A549 treated with Hydrocortisone at 1 μM for 4 hours (cell line): Measurements from ENCODE around the gene KRTAP10-6. TPM values are rescaled to one million over a fixed set of nuclear protein-coding genes. Genes with fewer than 3 reads are reported as not detected.

Source experiments
- total RNA-seq: library from RNA; stranded (reverse); fragments of 200-300 nt; extraction: Qiagen RNA extraction; gene quantifications from 5 replicates; pipeline ENCODE4 v1.2.3, GENCODE V29; 2022

KRTAP10-6 gene, protein sequence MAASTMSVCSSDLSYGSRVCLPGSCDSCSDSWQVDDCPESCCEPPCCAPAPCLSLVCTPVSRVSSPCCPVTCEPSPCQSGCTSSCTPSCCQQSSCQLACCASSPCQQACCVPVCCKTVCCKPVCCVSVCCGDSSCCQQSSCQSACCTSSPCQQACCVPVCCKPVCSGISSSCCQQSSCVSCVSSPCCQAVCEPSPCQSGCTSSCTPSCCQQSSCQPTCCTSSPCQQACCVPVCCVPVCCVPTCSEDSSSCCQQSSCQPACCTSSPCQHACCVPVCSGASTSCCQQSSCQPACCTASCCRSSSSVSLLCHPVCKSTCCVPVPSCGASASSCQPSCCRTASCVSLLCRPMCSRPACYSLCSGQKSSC
- not detected in 5 replicates for total RNA-seq

DNA sequence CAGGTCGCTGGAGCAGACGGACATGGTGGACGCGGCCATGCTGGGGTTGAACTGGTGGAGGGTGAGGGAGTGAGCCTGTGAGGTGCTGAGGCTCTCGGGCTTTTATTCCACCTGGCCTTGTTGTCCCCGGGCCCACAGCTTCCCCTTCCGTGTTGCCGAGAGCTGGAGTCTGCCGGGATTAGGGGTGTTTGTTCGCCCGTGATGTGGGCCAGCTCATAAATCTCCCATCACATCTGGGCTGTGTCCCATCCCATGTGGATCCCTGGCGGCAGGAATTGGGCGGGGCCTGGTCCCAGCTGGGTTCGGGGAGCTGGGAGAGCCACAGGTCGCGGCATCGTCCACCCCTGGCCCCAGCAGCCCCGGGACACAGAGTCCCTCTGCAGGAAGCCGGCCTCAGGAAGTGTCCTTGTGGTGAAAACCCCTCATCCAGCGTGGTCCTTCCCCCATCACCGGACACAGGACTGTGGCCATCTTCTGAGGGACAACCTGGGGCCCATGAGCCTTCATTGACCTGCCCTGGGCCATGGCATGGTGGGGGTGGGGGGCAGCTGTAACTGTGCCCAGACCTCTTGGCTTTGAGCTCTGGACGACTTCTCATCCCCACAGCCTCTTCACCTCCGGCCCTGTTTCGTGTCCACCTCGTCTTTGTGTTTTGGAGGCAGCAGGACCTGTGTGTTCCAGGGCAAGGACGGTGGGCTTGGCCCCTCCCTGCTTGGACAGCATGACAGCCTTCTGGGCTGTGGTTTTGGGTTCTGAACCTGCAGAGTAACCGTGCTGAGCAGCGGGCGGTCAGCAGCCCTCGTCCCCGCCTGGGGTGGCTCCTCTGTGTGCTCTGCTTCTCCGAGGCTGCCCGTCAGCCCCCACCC lies at the start of gene KRTAP10-6:
Gene KRTAP10-6 (minus strand): TSS at position 60 of the 866 bp plus-strand sequence. CDS start 21 bp downstream, at position 39.

DNA sequence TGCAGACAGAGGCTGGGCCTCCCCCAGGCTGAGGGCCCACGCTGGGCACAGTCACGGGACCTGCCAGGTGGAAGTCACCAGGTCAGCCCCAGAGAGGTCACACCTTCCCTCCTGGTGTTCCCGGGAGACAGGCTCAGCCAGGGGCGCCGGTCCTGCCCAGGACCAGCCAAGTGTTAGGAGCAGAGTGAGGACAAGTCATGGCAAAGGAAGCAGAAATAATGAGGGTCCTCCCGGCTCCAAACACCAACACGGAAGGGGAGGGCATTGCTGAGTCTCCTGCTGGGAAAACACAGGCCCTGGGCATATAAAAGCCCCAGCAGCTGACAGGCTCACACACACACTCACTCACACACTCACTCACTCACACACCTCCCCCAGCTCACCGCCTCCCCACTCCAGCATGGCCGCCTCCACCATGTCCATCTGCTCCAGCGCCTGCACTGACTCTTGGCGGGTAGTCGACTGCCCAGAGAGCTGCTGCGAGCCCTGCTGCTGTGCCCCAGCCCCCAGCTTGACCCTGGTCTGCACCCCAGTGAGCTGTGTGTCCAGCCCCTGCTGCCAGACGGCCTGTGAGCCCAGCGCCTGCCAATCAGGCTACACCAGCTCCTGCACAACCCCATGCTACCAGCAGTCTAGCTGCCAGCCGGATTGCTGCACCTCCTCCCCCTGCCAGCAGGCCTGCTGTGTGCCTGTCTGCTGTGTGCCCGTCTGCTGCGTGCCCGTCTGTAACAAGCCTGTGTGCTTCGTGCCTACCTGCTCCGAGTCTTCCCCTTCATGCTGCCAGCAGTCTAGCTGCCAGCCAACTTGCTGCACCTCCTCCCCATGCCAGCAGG lies 44.9 kb upstream of the KRTAP10-6 start, which contains the start of gene KRTAP10-10:
Gene KRTAP10-10 (plus strand): TSS at position 339 of the 833 bp plus-strand sequence. CDS start 62 bp downstream, at position 401.

DNA sequence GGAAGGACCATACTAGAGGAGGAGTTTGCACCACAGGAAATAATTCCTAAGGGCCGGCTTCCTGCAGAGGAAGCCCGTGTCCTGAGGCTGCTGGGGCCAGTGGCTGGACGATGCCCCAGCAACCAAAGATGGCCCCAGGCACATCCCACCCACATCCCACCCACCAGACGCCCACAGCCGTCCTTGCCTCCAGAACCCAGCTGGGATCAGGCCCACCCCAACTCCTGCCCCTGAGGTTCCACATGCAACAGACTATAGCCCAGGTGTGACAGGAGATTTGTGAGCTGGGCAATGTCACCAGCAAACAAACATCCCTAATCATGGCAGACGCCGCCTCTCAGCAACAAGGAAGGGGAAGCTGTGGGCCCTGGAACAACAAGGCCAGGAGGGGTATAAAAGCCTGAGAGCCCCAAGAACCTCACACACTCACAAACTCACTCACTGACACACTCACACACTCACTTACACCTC lies 34.4 kb upstream of the KRTAP10-6 start, which contains the start of gene KRTAP10-9:
Gene KRTAP10-9 (plus strand): TSS at position 421 of the 471 bp plus-strand sequence. CDS start 79 bp downstream, outside the sequence.

DNA sequence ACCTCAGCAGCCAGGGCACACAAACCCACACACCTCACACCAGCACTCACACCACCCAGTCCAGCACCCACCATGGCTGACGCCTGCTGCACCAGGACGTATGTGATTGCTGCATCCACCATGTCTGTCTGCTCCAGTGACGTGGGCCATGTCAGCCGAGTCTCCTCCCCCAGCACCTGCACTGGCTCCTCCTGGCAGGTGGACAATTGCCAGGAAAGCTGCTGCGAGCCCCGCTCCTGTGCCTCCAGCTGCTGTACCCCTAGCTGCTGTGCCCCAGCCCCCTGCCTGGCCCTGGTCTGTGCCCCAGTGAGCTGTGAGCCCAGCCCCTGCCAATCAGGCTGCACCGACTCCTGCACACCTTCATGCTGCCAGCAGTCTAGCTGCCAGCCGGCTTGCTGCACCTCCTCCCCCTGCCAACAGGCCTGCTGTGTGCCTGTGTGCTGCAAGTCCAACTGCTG lies 19.8 kb upstream of the KRTAP10-6 start, which contains the start of gene KRTAP10-8:
Gene KRTAP10-8 (plus strand): TSS at position 51 of the 458 bp plus-strand sequence. CDS start 22 bp downstream, at position 73.

DNA sequence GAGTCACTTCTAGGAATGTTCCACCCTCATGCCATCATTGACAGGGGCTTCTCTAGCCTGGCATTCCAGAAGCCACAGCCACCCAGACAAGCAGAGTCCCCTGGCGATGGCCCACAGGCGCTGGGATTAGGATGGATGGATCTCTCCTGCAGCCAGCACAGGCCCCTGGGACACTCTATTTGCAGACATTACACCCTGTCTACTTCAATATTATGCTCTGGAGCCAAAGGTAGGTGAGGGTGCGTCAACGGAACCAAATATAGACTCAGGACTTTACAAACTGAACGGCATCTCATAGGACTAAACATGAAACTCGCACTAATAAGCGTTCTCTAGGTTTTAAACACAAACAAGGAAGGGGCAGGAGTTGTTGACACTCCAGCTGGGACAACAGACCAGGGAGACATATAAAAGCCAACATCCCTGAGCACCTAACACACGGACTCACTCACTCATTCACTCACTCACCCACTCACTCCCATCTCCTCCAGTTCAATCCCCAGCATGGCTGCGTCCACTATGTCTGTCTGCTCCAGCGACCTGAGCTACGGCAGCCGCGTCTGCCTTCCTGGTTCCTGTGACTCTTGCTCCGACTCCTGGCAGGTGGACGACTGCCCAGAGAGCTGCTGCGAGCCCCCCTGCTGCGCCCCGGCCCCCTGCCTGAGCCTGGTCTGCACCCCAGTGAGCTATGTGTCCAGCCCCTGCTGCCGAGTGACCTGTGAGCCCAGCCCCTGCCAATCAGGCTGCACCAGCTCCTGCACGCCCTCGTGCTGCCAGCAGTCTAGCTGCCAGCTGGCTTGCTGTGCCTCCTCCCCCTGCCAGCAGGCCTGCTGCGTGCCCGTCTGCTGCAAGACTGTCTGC lies 8.0 kb upstream of the KRTAP10-6 start, which contains the start of gene KRTAP10-7:
Gene KRTAP10-7 (plus strand): TSS at position 480 of the 861 bp plus-strand sequence. CDS start 25 bp downstream, at position 505.

DNA sequence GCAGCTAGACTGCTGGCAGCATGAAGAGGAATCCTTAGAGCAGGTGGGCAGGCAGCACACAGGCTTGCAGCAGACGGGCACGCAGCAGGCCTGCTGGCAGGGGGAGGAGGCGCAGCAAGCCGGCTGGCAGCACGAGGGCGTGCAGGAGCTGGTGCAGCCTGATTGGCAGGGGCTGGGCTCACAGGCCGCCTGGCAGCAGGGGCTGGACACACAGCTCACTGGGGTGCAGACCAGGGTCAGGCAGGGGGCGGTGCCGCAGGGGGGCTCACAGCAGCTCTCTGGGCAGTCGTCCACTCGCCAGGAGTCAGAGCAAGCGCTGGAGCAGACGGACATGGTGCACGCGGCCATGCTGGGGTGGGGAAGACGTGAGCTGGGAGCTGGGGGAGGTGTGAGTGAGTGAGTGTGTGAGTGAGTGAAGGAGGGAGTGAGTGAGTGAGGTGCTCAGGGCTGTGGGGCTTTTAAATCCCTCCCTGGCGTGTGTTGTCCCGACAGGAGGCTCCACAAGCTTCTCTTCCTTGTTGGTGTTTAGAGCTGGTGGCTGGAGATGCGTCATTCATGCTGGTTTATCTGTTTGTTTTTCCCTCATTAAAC lies 12.0 kb downstream of the KRTAP10-6 start, which contains the start of gene KRTAP10-5:
Gene KRTAP10-5 (minus strand): TSS at position 374 of the 591 bp plus-strand sequence. CDS start 26 bp downstream, at position 348.

DNA sequence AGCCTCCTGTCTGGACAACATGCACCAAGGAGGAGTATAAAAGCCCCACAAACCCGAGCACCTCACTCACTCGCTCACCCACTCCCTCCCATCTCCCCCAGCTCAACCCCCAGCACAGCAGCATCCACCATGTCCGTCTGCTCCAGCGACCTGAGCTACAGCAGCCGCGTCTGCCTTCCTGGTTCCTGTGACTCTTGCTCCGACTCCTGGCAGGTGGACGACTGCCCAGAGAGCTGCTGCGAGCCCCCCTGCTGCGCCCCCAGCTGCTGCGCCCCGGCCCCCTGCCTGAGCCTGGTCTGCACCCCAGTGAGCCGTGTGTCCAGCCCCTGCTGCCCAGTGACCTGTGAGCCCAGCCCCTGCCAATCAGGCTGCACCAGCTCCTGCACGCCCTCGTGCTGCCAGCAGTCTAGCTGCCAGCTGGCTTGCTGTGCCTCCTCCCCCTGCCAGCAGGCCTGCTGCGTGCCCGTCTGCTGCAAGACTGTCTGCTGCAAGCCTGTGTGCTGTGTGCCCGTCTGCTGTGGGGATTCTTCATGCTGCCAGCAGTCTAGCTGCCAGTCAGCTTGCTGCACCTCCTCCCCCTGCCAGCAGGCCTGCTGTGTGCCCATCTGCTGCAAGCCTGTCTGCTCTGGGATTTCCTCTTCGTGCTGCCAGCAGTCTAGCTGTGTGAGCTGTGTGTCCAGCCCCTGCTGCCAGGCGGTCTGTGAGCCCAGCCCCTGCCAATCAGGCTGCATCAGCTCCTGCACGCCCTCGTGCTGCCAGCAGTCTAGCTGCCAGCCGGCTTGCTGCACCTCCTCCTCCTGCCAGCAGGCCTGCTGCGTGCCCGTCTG lies 18.5 kb downstream of the KRTAP10-6 start, which contains the start of gene KRTAP10-4:
Gene KRTAP10-4 (plus strand): TSS at position 100 of the 827 bp plus-strand sequence. CDS start 30 bp downstream, at position 130.

DNA sequence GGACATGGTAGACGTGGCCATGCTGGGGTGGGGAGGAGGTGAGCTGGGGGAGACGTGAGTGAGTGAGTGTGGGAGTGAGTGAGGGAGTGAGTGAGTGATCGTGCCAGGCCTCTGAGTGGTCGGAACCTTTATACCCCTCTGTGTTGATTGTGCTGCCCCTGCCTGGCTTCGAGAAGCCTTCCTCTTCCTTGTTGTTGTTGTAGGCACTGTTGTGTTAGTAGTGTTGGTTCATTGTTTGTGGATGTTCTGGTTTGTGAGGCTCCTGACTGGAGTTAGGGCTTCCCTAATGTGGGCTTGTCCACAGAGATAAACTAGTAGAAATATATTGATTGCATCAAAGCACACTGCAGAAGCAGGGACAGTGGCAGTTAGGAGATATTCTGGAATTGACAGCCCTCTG lies 33.6 kb downstream of the KRTAP10-6 start, which contains the start of gene KRTAP10-3:
Gene KRTAP10-3 (minus strand): TSS at position 101 of the 400 bp plus-strand sequence. CDS start 80 bp downstream, at position 21.

DNA sequence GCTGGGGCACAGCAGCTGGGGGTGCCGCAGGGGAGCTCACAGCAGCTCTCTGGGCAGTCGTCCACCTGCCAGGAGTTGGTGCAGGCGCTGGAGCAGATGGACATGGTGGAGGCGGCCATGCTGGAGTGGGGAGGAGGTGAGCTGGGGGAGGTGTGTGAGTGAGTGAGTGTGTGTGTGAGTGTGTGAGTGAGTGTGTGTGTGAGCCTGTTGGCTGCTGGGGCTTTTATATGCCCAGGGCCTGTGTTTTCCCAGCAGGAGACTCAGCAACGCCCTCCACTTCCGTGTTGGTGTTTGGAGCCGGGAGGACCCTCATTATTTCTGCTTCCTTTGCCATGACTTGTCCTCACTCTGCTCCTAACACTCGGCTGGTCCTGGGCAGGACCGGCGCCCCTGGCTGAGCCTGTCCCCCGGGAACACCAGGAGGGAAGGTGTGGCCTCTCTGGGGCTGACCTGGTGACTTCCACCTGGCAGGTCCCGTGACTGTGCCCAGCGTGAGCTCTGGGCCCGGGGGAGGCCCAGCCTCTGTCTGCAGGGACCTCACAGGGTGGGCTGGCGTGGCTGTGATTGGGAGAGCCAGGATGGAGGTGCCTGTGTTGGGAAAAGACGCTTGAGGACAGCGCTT lies 40.9 kb downstream of the KRTAP10-6 start, which contains the start of gene KRTAP10-2:
Gene KRTAP10-2 (minus strand): TSS at position 166 of the 622 bp plus-strand sequence. CDS start 47 bp downstream, at position 119.

Other genes with a start within 250 kb of the KRTAP10-6 start
- gene TRPM2, start 238.9 kb downstream of the KRTAP10-6 start, total RNA-seq = 6.7 to 10.5 TPM (median 8.3 TPM) in 5 replicates
- 1.7 to 2.3 TPM (median 2.2 TPM) in 5 replicates for gene LRRC3, start 137.0 kb downstream of the KRTAP10-6 start, total RNA-seq
- gene KRTAP10-1, start 52.3 kb downstream of the KRTAP10-6 start, total RNA-seq = not detected in 5 replicates
- gene KRTAP10-2, start 41.0 kb downstream of the KRTAP10-6 start, total RNA-seq = not detected in 5 replicates
- gene KRTAP10-3, start 33.7 kb downstream of the KRTAP10-6 start, total RNA-seq = not detected in 5 replicates
- gene KRTAP10-4, start 18.8 kb downstream of the KRTAP10-6 start, total RNA-seq = not detected in 5 replicates
- not detected in 5 replicates for gene KRTAP10-5, start 11.9 kb downstream of the KRTAP10-6 start, total RNA-seq
- not detected in 5 replicates for gene KRTAP10-7, start 8.1 kb upstream of the KRTAP10-6 start, total RNA-seq
- not detected in 5 replicates for gene KRTAP10-8, start 19.6 kb upstream of the KRTAP10-6 start, total RNA-seq
- not detected in 5 replicates for gene KRTAP10-9, start 34.6 kb upstream of the KRTAP10-6 start, total RNA-seq
- gene KRTAP10-10, start 44.9 kb upstream of the KRTAP10-6 start, total RNA-seq = not detected in 5 replicates
- gene KRTAP10-11, start 53.9 kb upstream of the KRTAP10-6 start, total RNA-seq = not detected in 5 replicates
- not detected in 5 replicates for gene KRTAP12-4, start 62.2 kb upstream of the KRTAP10-6 start, total RNA-seq
- not detected in 5 replicates for gene KRTAP12-3, start 65.4 kb upstream of the KRTAP10-6 start, total RNA-seq
- gene KRTAP12-2, start 74.4 kb upstream of the KRTAP10-6 start, total RNA-seq = not detected in 5 replicates
- not detected in 5 replicates for gene KRTAP12-1, start 89.7 kb upstream of the KRTAP10-6 start, total RNA-seq
- gene KRTAP10-12, start 104.7 kb upstream of the KRTAP10-6 start, total RNA-seq = not detected in 5 replicates
- not detected in 5 replicates for gene TSPEAR, start 119.1 kb upstream of the KRTAP10-6 start, total RNA-seq
- 29.1 to 37.8 TPM (median 33.0 TPM) in 5 replicates for gene UBE2G2, start 209.3 kb upstream of the KRTAP10-6 start, total RNA-seq
- gene SUMO3, start 225.6 kb upstream of the KRTAP10-6 start, total RNA-seq = 59.7 to 71.5 TPM (median 62.8 TPM) in 5 replicates